HepG2 (cell line): ENCODE measurements around the gene PRM2. TPM values are rescaled to one million over a fixed set of nuclear protein-coding genes. Genes with fewer than 3 reads are reported as not detected.

Source experiments
- ATF3 ChIP-seq: sonication (generic); formaldehyde crosslinking; IDR thresholded peaks from 2 replicates; pipeline ENCODE4 v1.4.0; 2020; ENCODE audit warnings: missing genetic modification reagents
- SP1 ChIP-seq, 2 experiments: fragments of 450-650 bp in 1 of 2; sonication (generic) in 1 of 2; formaldehyde crosslinking in 1 of 2; IDR thresholded peaks; 2 replicates each; pipeline versions ENCODE4 v1.4.0 to v1.6.1; 2016 to 2020; ENCODE audit warnings: missing genetic modification reagents in 1 of 2
- TARDBP ChIP-seq: sonication (generic); formaldehyde crosslinking; IDR thresholded peaks from 2 replicates; pipeline ENCODE4 v1.8.0; 2022; ENCODE audit warnings: mild to moderate bottlenecking, missing genetic modification reagents
- TEAD3 ChIP-seq: optimal IDR thresholded peaks from 2 replicates; pipeline ENCODE3; 2016; ENCODE audit warnings: borderline replicate concordance
- ZBTB34 ChIP-seq: sonication (generic); formaldehyde crosslinking; IDR thresholded peaks from 2 replicates; pipeline ENCODE4 v1.8.0; 2022; ENCODE audit warnings: mild to moderate bottlenecking, missing genetic modification reagents
- ZFP41 ChIP-seq: sonication (generic); formaldehyde crosslinking; IDR thresholded peaks from 2 replicates; pipeline ENCODE4 v1.4.0; 2020; ENCODE audit warnings: mild to moderate bottlenecking, missing genetic modification reagents, borderline replicate concordance
- ZNF18 ChIP-seq: sonication (generic); formaldehyde crosslinking; IDR thresholded peaks from 2 replicates; pipeline ENCODE4 v1.8.0; 2022; ENCODE audit warnings: mild to moderate bottlenecking, missing genetic modification reagents; ENCODE audit not compliant: insufficient replicate concordance
- ZNF629 ChIP-seq: sonication (generic); formaldehyde crosslinking; conservative IDR thresholded peaks from 2 replicates; pipeline ENCODE4 v1.5.0; 2020; ENCODE audit warnings: missing genetic modification reagents
- ZNF652 ChIP-seq: IDR thresholded peaks from 2 replicates; pipeline ENCODE4 v1.6.1; 2016; ENCODE audit warnings: low read depth, borderline replicate concordance
- ZNF660 ChIP-seq: sonication (generic); formaldehyde crosslinking; IDR thresholded peaks from 2 replicates; pipeline ENCODE4 v1.5.1; 2020; ENCODE audit warnings: mild to moderate bottlenecking, low read depth, missing genetic modification reagents, borderline replicate concordance
- ZNF790 ChIP-seq: sonication (generic); formaldehyde crosslinking; IDR thresholded peaks from 2 replicates; pipeline ENCODE4 v1.8.0; 2022; ENCODE audit warnings: missing genetic modification reagents, mild to moderate bottlenecking, borderline replicate concordance
- polyA plus RNA-seq, 8 experiments: library from polyadenylated mRNA; depleted of rRNA in 3 of 8; stranded (reverse) in 7 of 8; unstranded in 1 of 8; fragments of >200 nt; fragmentation: Illumina TruSeq in 4 of 8; extraction: Trizol in 4 of 8; gene quantifications; 2 replicates each; pipeline versions ENCODE4 v1.2.1 to v1.2.3, GENCODE V29; 2011 to 2016; ENCODE audit warnings: low read depth in 4 of 8, missing spikeins in 1 of 8, mixed read lengths in 1 of 8; ENCODE audit not compliant: insufficient read depth in 1 of 8
- total RNA-seq, 5 experiments: library from RNA; depleted of rRNA; stranded (reverse); fragments of >200 nt; fragmentation: Illumina TruSeq; extraction: Trizol; gene quantifications; 2 replicates each; pipeline ENCODE4 v1.2.3, GENCODE V29; 2016; ENCODE audit warnings: low read depth in 1 of 5
- TF ChIP-seq, protein P1 (sequence below): sonication (generic); formaldehyde crosslinking; IDR thresholded peaks from 2 replicates; pipeline ENCODE4; 2020; ENCODE audit warnings: missing genetic modification reagents, mild to moderate bottlenecking, borderline replicate concordance

PRM2 gene
- total and polyA plus RNA-seq, 2 of the 13 experiments (the other 11 are each of a cell fraction or from before 2014, with no cell fraction given), result 0.54 TPM; not detected in 1

DNA sequence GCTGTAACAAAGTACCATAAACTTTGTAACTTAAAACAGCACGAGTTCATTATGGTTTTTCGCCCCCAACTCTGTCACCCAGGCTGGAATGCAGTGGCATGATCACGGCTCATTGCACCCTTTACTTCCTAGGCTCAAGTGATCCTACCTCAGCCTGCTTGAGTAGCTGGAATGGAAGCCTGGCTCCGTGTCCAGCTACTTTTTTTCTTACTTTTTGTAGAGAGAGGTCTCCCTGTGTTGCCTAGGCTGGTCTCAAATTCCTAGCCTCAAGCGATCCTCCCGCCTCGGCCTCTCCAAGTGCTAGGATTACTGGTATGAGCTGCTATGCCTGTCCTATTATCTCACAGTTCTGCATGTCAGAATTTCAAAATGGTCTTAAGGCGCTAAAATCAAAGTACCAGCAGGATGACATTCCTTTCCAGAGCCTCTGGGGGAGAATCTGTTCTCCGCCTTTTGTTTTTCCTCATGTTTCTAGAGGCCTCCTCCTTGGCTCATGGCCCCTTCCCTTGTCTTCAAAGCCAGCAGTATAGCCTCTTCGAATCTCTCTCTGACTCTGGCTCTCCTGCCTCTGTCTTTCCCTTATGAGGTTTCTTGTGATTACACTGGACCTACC is 14.9 kb upstream of the PRM2 start (continued):
- TF ChIP-seq, protein P1, sequence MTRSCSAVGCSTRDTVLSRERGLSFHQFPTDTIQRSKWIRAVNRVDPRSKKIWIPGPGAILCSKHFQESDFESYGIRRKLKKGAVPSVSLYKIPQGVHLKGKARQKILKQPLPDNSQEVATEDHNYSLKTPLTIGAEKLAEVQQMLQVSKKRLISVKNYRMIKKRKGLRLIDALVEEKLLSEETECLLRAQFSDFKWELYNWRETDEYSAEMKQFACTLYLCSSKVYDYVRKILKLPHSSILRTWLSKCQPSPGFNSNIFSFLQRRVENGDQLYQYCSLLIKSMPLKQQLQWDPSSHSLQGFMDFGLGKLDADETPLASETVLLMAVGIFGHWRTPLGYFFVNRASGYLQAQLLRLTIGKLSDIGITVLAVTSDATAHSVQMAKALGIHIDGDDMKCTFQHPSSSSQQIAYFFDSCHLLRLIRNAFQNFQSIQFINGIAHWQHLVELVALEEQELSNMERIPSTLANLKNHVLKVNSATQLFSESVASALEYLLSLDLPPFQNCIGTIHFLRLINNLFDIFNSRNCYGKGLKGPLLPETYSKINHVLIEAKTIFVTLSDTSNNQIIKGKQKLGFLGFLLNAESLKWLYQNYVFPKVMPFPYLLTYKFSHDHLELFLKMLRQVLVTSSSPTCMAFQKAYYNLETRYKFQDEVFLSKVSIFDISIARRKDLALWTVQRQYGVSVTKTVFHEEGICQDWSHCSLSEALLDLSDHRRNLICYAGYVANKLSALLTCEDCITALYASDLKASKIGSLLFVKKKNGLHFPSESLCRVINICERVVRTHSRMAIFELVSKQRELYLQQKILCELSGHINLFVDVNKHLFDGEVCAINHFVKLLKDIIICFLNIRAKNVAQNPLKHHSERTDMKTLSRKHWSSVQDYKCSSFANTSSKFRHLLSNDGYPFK (CRISPR knock-in tag), result no peak
- TF ChIP-seq SP1 (IDR thresholded peaks at IDR 0.05) (no peak), SP1 (CRISPR knock-in tag; IDR thresholded peaks at IDR 0.05) (no peak), ZNF629 (CRISPR knock-in tag) (no peak), ATF3 (no peak), ZBTB34 (CRISPR knock-in tag) (no peak), TARDBP (CRISPR knock-in tag) (no peak), ZNF18 (CRISPR knock-in tag) (peak; percentile 57), TEAD3 (peak; percentile 35), ZNF660 (no peak), ZNF652 (CRISPR knock-in tag) (peak; percentile 58), ZFP41 (CRISPR knock-in tag) (no peak), ZNF790 (no peak)
